Right lobe of liver (tissue), 6 donors: ENCODE measurements around the gene TRIM2. TPM values are rescaled to one million over a fixed set of nuclear protein-coding genes. Genes with fewer than 3 reads are reported as not detected.

ENCODE experiments used
- ATAC-seq, 4 donors: fragments of 200-7000 bp; cut with Tn5 transposase; one replicate each; pipeline ENCODE4 v1.9.1; 2020; ENCODE audit warnings: mild to moderate bottlenecking in 4 of 4, moderate library complexity in 4 of 4
- DNase-seq, 3 donors: peaks; one replicate each; pipeline ENCODE4 v3.0.0-alpha.2; 2020
- H3K27ac ChIP-seq, 3 donors: fragments of 200-600 bp; one replicate each; pipeline ENCODE4 v1.8.0; 2022
- H3K27me3 ChIP-seq, 2 donors: fragments of 200-600 bp; one replicate each; pipeline ENCODE4 v1.8.0; 2022
- H3K36me3 ChIP-seq, 4 donors: fragments of 200-600 bp; sonication (generic) in 1 of 4; one replicate each; pipeline versions ENCODE4 v1.5.1 to v1.8.0; 2017 to 2022; ENCODE audit warnings: control low read depth in 1 of 4
- H3K4me1 ChIP-seq, 4 donors: fragments of 200-600 bp; sonication (generic) in 1 of 4; one replicate each; pipeline versions ENCODE4 v1.5.1 to v1.8.0; 2017 to 2022; ENCODE audit warnings: control low read depth in 1 of 4
- H3K4me3 ChIP-seq, 3 donors: fragments of 200-600 bp; one replicate each; pipeline ENCODE4 v1.8.0; 2022
- H3K9me3 ChIP-seq, 4 donors: fragments of 200-600 bp; sonication (generic) in 1 of 4; one replicate each; pipeline versions ENCODE4 v1.5.1 to v1.8.0; 2017 to 2022; ENCODE audit warnings: control low read depth in 1 of 4
- CTCF ChIP-seq, 4 donors: fragments of 200-600 bp in 3 of 4; fragments of 450-650 bp in 1 of 4; IDR thresholded peaks; one replicate each; pipeline versions ENCODE4 v1.5.1 to v1.8.0; 2016 to 2022; ENCODE audit warnings: antibody characterized with exemption in 4 of 4, mild to moderate bottlenecking in 2 of 4
- POLR2A ChIP-seq: fragments of 450-650 bp; IDR thresholded peaks from one replicate; pipeline ENCODE4 v1.6.1; 2017; ENCODE audit warnings: antibody characterized with exemption, mild to moderate bottlenecking
- WGBS: methylation state at CpG from one replicate; pipeline ENCODE4 v1.1.6; 2018; ENCODE audit warnings: low coverage, low lambda C conversion rate; ENCODE audit not compliant: insufficient coverage; ENCODE audit errors: missing lambda C conversion rate; 5-methylcytosine and 5-hydroxymethylcytosine counted together
- intact Hi-C, 2 donors: fragments of 100-400 bp; cut with DNase I; formaldehyde crosslinking; loops; one replicate each; pipeline versions ENCODE4 v1.11.2 to v1.14.1; 2022
- total RNA-seq, 6 experiments: library from RNA; depleted of rRNA in 2 of 6; stranded (reverse); fragments of >200 nt in 2 of 6; fragmentation: NEBNext Ultra II Directional in 3 of 6; extraction: Animal tissue kit (Norgen Biotek cat#: 25700) in 3 of 6; gene quantifications; one replicate each; pipeline versions ENCODE4 v1.1.0 to v1.2.4, GENCODE V29; 2016 to 2023
- donor health status: DM: no; HTN: yes; CAD: no.
- donor health status: DM: no; HTN: no; CAD: no.
- donor health status: DM: no; HTN: no; CAD: no.
- donor health status: DM: no; HTN: yes; CAD: no.
- donor health status: DM: no; HTN: yes; CAD: no.

Gene TRIM2
- total RNA-seq, 6 experiments from 2014 or later = 8.9 to 17.5 (median 10.0) TPM

GRCh38 chr4:153345012-153345981 lies 141.1 kb downstream of the TRIM2 start:
- Histone ChIP-seq H3K27me3 (no peaks in the 10 kb centered on the region), H3K4me1 (peaks cover 0 to 8% (median 0%) of the 10 kb centered on the region in 4 donors), H3K4me3 (peak overlapping the region; percentile 66 to 78 (median 77)), H3K27ac (peak overlapping the region; percentile 59 to 88 (median 60)), H3K36me3 (no peaks in the 10 kb centered on the region), H3K9me3 (no peaks in the 10 kb centered on the region)
- ATAC-seq (peak; percentile 69 to 82 (median 79)), DNase-seq (peak; percentile 54 to 74 (median 73))
- intact Hi-C loops = loop anchor here in 1 of 2 donors (5.0 kb wide), 1 partner anchor 232 kb away; no protein-coding TSS in a partner anchor
- TF ChIP-seq CTCF (IDR thresholded peaks at IDR 0.05) (no peak), POLR2A (peak; percentile 41)
- under 1% methylated on average over 38 of the region's 44 CpGs for whole genome bisulfite sequencing

DNA sequence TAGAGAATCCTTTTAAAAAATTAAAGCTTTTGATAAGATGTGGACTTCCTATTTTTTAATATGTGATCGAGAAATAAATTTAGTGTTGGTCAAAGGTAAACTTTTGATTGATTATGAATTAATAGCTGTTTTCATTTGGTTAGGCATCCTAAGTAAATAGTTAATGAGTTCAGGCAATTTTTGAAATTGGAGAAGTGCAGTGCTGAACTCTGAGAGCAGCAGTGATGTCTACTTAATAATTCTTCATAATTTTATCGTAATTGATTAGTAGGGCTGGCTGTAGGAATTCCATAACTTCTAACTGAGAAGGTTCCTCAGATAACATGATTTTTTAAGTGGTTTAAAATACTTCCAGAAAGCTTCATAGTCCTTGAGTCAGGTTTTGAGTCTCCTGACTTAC lies 141.8 kb downstream of the TRIM2 start:
- DNase-seq = no peak
- H3K4me3 ChIP-seq = peak overlapping the region in 1 of 3 donors; percentile 66
- no peaks in the 10 kb centered on the region for H3K9me3 ChIP-seq
- intact Hi-C loops = loop anchor here in 1 of 2 donors (5.0 kb wide), 1 partner anchor 231 kb away; no protein-coding TSS in a partner anchor
- TF ChIP-seq POLR2A (no peak), CTCF (IDR thresholded peaks at IDR 0.05) (no peak)
- H3K36me3 ChIP-seq = no peaks in the 10 kb centered on the region
- 15% methylated on average over 2 of the region's 2 CpGs for WGBS
- H3K4me1 ChIP-seq = peaks cover 0 to 8% (median 0%) of the 10 kb centered on the region in 4 donors
- H3K27me3 ChIP-seq = no peaks in the 10 kb centered on the region
- no peak for ATAC-seq
- H3K27ac ChIP-seq = no peak overlapping the region

DNA sequence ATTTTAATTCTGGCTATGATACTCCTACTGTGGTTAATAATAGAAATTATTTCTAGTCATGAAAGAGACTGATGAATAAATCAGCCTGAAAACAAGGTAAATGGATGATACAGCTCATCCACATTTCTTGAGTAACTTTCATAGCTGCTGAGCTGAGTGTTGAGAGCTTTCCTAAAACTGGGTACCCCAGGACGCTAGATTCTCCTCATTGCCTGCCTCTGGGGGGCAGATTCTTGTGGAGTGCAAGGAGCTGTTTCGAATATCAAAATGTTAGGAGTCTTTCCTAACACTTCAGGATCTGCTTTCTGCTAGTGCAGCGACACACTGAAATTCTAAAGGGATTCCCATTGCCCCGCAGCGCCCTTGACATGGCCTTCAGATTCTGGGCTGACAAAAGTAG lies 142.3 kb downstream of the TRIM2 start:
- intact Hi-C loops = loop anchor here in 1 of 2 donors (5.0 kb wide), 1 partner anchor 231 kb away; no protein-coding TSS in a partner anchor
- peaks cover 0 to 8% (median 0%) of the 10 kb centered on the region in 4 donors for H3K4me1 ChIP-seq
- no peaks in the 10 kb centered on the region for H3K27me3 ChIP-seq
- 93% methylated on average over 5 of the region's 5 CpGs for WGBS
- no peak for DNase-seq
- no peaks in the 10 kb centered on the region for H3K9me3 ChIP-seq
- no peak overlapping the region for H3K4me3 ChIP-seq
- no peaks in the 10 kb centered on the region for H3K36me3 ChIP-seq
- no peak for ATAC-seq
- no peak overlapping the region for H3K27ac ChIP-seq
- TF ChIP-seq CTCF (IDR thresholded peaks at IDR 0.05) (no peak), POLR2A (no peak)

GRCh38 chr4:153347117-153347516 lies 142.9 kb downstream of the TRIM2 start:
- H3K27me3 ChIP-seq = no peaks in the 10 kb centered on the region
- ATAC-seq (no peak), DNase-seq (no peak)
- H3K4me1 ChIP-seq = peaks cover 0 to 8% (median 0%) of the 10 kb centered on the region in 4 donors
- TF ChIP-seq CTCF (IDR thresholded peaks at IDR 0.05) = no peak
- TF ChIP-seq POLR2A = no peak
- no peak overlapping the region for H3K27ac ChIP-seq
- H3K36me3 ChIP-seq = no peaks in the 10 kb centered on the region
- H3K4me3 ChIP-seq = no peak overlapping the region
- intact Hi-C loops = loop anchor here in 1 of 2 donors (5.0 kb wide), 1 partner anchor 230 kb away; no protein-coding TSS in a partner anchor
- H3K9me3 ChIP-seq = no peaks in the 10 kb centered on the region
